GM19099 (cell line): ENCODE measurements around the gene PHC3.

Source experiments
- POLR2A ChIP-seq: IDR thresholded peaks from 3 replicates; pipeline ENCODE4 v1.6.1; 2011; ENCODE audit warnings: low read depth; ENCODE audit not compliant: insufficient read length; ENCODE audit errors: extremely low read depth

Gene PHC3

DNA sequence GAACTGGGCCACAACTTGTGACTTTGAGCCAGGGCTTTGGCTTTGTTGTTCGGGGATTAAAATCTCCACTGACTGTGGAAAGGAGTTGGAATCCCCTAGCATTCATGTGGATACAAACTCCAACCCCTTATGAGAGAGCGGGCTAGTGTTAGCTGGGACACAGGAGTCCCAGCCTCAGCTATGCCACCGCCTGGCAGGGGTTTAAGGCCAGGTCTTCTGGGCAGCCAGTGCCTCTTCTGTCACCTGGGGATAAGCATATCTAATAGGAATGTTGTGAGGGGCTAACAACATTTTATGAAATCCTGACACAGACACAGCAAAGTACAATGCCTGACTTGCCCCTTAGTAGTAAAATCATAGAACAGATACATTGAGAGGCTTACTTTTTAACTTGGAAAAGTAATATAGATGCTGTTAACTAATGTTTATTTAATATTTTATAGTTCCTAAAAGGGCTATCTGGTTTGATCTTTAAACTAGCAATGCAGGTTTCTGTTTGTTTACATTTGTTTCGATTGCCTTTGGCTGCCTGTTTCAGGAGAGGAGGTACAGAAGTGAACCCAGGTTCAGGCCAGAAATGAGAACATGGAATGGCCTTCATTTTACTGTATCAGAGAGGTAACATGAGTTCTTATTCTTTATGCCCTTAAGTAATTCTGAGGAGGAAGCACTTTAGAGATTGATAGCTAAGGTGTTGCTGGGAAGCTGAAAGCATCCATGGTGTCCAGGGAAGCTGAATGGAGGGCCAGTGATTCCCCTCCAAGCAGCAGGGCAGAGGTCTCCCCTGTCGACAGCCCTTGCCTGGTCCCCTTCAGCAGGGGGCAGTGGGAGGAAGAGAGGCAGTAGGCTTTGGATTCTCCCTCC lies 135.0 kb downstream of the PHC3 start:
- no peak for TF ChIP-seq POLR2A

DNA sequence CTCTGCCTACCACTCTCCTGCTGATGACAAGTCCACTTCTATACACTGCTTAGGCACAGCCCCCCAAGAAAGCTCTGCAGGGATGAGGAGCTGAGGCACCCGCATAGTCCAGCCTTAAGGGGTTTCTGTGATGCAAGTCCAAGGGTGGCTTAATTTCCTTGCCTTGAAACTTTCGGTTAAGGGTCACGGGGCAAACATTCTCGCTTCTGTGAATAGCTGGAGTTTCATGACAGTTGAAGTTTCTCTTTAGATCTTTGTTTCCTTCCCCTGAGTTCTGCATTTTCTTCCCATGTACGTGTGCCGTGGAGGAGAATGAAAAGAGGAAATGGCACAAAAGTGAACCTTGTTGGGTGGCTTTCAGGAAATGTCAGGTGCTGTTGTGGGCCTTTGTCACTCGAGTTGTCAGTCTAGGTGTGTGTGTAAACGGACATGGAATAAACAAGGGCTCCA lies 136.7 kb downstream of the PHC3 start:
- TF ChIP-seq POLR2A = no peak

DNA sequence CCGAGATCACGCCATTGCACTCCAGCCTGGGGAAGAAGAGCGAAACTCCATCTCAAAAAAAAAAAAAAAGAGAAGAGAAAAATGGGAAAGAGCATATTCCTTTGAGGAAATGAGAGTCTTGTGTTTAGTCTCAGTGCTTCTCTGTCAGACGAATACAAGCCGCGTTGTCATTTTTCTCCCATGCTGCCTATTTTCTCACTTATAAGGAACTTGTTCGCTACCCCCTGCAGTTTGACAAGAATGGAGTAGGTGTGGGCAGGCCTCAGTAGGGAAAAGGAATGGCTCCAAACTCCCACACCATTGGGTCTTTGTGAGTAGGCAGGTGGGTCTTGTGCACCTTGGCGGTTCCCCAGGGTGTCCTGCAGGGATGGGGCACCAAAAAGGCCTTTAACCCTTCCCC lies 137.3 kb downstream of the PHC3 start:
- TF ChIP-seq POLR2A = no peak

DNA sequence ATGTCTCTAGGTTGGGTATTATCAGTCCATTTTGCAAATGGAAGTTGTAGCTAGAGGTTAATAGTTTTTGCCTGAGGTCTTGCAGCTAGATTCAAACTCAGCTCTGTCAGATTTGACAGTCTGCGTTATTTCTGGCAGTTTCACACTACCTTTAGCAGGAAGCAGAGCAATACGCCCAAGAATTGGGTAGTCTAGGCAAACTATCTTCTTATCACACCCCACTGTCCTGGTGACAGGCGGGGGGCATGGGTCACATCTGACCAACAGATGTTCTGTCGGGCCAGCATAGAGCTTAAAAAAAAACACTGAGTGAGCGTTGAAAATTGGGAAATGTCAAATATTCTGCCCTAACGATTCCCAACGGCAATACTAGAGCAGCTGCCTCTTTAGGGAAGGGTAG lies 138.0 kb downstream of the PHC3 start:
- no peak for TF ChIP-seq POLR2A

DNA sequence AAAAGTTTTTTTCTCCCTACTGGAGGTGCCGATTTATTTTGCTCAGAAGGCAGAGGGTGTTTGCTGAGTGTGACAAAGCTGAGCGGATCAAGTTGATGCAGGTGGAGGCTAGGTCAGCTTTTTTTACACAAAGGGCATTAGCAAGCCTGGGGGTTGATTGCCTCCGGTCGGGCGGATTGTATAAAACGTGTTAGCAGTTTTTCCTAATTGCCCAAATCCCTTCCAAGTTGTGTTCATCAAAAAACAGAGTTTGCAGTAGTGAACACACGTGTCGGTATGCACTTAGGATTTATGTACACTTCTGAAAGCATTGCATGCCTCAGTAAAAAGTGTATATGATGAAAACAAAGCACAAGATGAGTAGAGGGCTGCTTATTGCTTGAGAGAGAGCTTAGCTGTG lies 141.1 kb downstream of the PHC3 start:
- no peak for TF ChIP-seq POLR2A

DNA sequence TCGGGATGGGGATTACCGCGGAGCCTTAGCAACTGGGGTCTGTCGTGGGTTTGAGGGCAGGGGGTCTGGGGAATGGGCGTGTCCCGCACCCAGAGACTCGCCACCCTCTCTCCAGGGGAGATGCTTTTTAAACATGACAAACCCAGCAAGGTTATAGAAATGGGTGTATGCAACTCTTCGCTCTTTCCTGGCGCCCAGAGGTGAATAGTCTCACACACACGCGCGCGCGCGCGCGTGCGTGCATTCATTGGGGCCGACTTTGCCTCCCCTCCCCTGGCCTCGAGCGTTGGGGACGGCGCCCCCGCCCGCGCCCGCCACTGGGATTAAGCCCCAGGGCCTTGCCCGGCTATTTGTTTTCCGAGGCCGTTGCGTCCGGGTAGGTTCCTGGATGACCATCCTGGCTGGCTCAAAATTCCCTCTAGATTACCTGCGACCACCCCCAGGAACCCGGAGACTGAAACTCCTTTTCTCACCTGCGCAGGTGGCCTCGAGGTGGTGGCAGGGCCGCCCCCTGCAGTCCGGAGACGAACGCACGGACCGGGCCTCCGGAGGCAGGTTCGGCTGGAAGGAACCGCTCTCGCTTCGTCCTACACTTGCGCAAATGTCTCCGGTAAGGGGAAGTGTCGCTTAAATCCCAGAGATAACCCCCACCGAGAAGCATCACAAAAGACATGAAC lies 143.0 kb downstream of the PHC3 start:
- no peak for TF ChIP-seq POLR2A
